ENCODE results near the gene CYS1.
"Not testable (repeated sequence)": the region's sequence is repeated elsewhere in the genome, so short reads cannot be mapped to it uniquely, and the experiment has no call there.

The CYS1 gene

GRCh38 chr2:10028988-10029874, 51.0 kb downstream of the CYS1 start:
- DNase-seq = no peak

- DNase-seq = no peak
Observed at GRCh38 chr2:10028407-10028987, 51.7 kb downstream of the CYS1 start.

GRCh38 chr2:10027660-10028330, 52.4 kb downstream of the CYS1 start:
- DNase-seq = no peak

- DNase-seq = no peak
Observed at GRCh38 chr2:10026940-10027569, 53.2 kb downstream of the CYS1 start.

GRCh38 chr2:10022966-10023662, 57.1 kb downstream of the CYS1 start:
- no peak for DNase-seq

GRCh38 chr2:10022445-10022844, 57.8 kb downstream of the CYS1 start:
- DNase-seq = no peak

- DNase-seq = no peak
Observed at GRCh38 chr2:10022041-10022421, 58.2 kb downstream of the CYS1 start.

- no peak for DNase-seq
Observed at GRCh38 chr2:10019602-10020400, 60.4 kb downstream of the CYS1 start.

- no peak for DNase-seq
Observed at GRCh38 chr2:10019174-10019573, 61.0 kb downstream of the CYS1 start.

- DNase-seq = no peak
Observed at GRCh38 chr2:10017313-10017941, 62.8 kb downstream of the CYS1 start.

GRCh38 chr2:10016802-10017258, 63.4 kb downstream of the CYS1 start:
- no peak for DNase-seq

GRCh38 chr2:10016001-10016801, 64.0 kb downstream of the CYS1 start:
- DNase-seq = no peak

GRCh38 chr2:10015376-10015989, 64.7 kb downstream of the CYS1 start:
- DNase-seq = not testable (repeated sequence)

- no peak for DNase-seq
Observed at GRCh38 chr2:10014418-10015190, 65.6 kb downstream of the CYS1 start.

GRCh38 chr2:10013651-10014417, 66.4 kb downstream of the CYS1 start:
- DNase-seq = not testable (repeated sequence)

GRCh38 chr2:10012963-10013461, 67.2 kb downstream of the CYS1 start:
- no peak for DNase-seq

GRCh38 chr2:10012366-10012962, 67.7 kb downstream of the CYS1 start:
- not testable (repeated sequence) for DNase-seq
